Sigmoid colon (tissue), 7 donors: Measurements from ENCODE around the gene STIP1. TPM values are rescaled to one million over a fixed set of nuclear protein-coding genes. Genes with fewer than 3 reads are reported as not detected.
"Not testable (repeated sequence)": the region's sequence is repeated elsewhere in the genome, so short reads cannot be mapped to it uniquely, and the experiment has no call there.

ENCODE experiments used
- DNase-seq: peaks from one replicate; pipeline ENCODE4 v3.0.0-alpha.2; 2019
- H3K27ac ChIP-seq, 4 donors: fragments of 200-600 bp; sonication (generic); one replicate each; pipeline ENCODE4 v1.5.1; 2016 to 2019; ENCODE audit warnings: mild to moderate bottlenecking in 1 of 4
- H3K27me3 ChIP-seq, 3 donors: fragments of 200-600 bp; sonication (generic); one replicate each; pipeline ENCODE4 v1.5.1; 2019; ENCODE audit warnings: mild to moderate bottlenecking in 1 of 3
- H3K36me3 ChIP-seq, 4 donors: fragments of 200-600 bp; sonication (generic); one replicate each; pipeline ENCODE4 v1.5.1; 2016 to 2019
- H3K4me1 ChIP-seq, 4 donors: fragments of 200-600 bp; sonication (generic); one replicate each; pipeline ENCODE4 v1.5.1; 2017 to 2019
- H3K4me3 ChIP-seq, 4 donors: fragments of 200-600 bp; sonication (generic); one replicate each; pipeline ENCODE4 v1.5.1; 2017 to 2019; ENCODE audit warnings: mild to moderate bottlenecking in 2 of 4, moderate library complexity in 1 of 4
- H3K9me3 ChIP-seq, 4 donors: fragments of 200-600 bp in 3 of 4; sonication (generic) in 3 of 4; one replicate each; pipeline versions ENCODE4 v1.5.1 to v1.6.1; 2013 to 2019
- EP300 ChIP-seq, 4 donors: sonication (generic); formaldehyde crosslinking; IDR thresholded peaks; one replicate each; pipeline ENCODE4 v1.6.1; 2017; ENCODE audit warnings: antibody characterized with exemption in 4 of 4
- POLR2A ChIP-seq, 2 donors: fragments of 450-650 bp; IDR thresholded peaks; one replicate each; pipeline ENCODE4 v1.6.1; 2016; ENCODE audit warnings: antibody characterized with exemption in 2 of 2, mild to moderate bottlenecking in 2 of 2, moderate library complexity in 2 of 2
- POLR2AphosphoS5 ChIP-seq, 4 donors: sonication (generic); formaldehyde crosslinking; IDR thresholded peaks; one replicate each; pipeline ENCODE4 v1.6.1; 2017; ENCODE audit warnings: antibody characterized with exemption in 4 of 4
- WGBS, 2 donors: extraction: QIAGEN DNeasy Blood & Tissue Kit; methylation state at CpG; one replicate each; pipeline ENCODE4 v1.1.7; 2013; 5-methylcytosine and 5-hydroxymethylcytosine counted together
- intact Hi-C: fragments of 100-400 bp; cut with DNase I; formaldehyde crosslinking; loops from one replicate; pipeline ENCODE4 v1.15.1; 2023
- polyA plus RNA-seq, 3 donors: library from polyadenylated mRNA; stranded (reverse); fragments of 200-250 nt; gene quantifications; one replicate each; pipeline ENCODE4 v1.2.3, GENCODE V29; 2013
- total RNA-seq, 4 donors: library from RNA; depleted of rRNA; stranded (reverse); fragments of >200 nt; gene quantifications; one replicate each; pipeline ENCODE4 v1.1.0, GENCODE V29; 2016
- TF ChIP-seq, protein P1 (sequence below), 4 experiments: fragments of 450-650 bp in 3 of 4; fragments of 200-600 bp in 1 of 4; IDR thresholded peaks; one replicate each; pipeline ENCODE4 v1.5.1; 2016 to 2019; ENCODE audit warnings: antibody characterized with exemption in 4 of 4, mild to moderate bottlenecking in 3 of 4, moderate library complexity in 2 of 4
- donor health status: healthy with polysubstance abuse.
- donor health status: Bipolar disorder and iron deficiency.
- donor health status: healthy.

The STIP1 gene
- total and polyA plus RNA-seq, 7 donors = 38.4 to 90.3 (median 74.9) TPM

DNA sequence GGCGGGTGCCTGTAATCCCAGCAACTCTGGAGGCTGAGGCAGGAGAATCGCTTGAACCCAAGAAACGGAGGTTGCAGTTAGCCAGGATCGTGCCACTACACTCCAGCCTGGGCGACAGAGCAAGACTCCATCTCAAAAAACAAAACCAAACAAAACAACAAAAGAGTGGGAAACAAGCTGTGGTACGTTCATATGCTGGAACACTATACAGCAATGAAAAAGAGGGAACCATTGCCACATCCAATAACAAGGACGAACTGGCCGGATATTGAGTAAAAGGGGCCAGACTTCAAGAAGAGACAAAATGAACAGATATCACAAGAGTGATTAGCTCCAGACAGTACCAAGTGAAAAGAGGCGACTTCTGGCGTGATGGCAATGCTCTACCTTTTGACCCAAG is 24.9 kb upstream of the STIP1 start:
- DNase-seq = no peak
- H3K27ac ChIP-seq = no peak overlapping the region
- no peaks in the 10 kb centered on the region for H3K9me3 ChIP-seq
- intact Hi-C loops = no loop called here
- no peaks in the 10 kb centered on the region for H3K36me3 ChIP-seq
- peaks cover 0 to 15% (median 11%) of the 10 kb centered on the region in 4 donors for H3K4me1 ChIP-seq
- no peak overlapping the region for H3K4me3 ChIP-seq
- TF ChIP-seq POLR2AphosphoS5 (IDR thresholded peaks at IDR 0.05) (no peak), EP300 (IDR thresholded peaks at IDR 0.05) (no peak), POLR2A (IDR thresholded peaks at IDR 0.05) (no peak)
- TF ChIP-seq, protein P1, sequence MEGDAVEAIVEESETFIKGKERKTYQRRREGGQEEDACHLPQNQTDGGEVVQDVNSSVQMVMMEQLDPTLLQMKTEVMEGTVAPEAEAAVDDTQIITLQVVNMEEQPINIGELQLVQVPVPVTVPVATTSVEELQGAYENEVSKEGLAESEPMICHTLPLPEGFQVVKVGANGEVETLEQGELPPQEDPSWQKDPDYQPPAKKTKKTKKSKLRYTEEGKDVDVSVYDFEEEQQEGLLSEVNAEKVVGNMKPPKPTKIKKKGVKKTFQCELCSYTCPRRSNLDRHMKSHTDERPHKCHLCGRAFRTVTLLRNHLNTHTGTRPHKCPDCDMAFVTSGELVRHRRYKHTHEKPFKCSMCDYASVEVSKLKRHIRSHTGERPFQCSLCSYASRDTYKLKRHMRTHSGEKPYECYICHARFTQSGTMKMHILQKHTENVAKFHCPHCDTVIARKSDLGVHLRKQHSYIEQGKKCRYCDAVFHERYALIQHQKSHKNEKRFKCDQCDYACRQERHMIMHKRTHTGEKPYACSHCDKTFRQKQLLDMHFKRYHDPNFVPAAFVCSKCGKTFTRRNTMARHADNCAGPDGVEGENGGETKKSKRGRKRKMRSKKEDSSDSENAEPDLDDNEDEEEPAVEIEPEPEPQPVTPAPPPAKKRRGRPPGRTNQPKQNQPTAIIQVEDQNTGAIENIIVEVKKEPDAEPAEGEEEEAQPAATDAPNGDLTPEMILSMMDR (IDR thresholded peaks at IDR 0.05) = no peak
- no peaks in the 10 kb centered on the region for H3K27me3 ChIP-seq
- WGBS, 2 donors = 97% methylated on average over 10 of the region's 10 CpGs

DNA sequence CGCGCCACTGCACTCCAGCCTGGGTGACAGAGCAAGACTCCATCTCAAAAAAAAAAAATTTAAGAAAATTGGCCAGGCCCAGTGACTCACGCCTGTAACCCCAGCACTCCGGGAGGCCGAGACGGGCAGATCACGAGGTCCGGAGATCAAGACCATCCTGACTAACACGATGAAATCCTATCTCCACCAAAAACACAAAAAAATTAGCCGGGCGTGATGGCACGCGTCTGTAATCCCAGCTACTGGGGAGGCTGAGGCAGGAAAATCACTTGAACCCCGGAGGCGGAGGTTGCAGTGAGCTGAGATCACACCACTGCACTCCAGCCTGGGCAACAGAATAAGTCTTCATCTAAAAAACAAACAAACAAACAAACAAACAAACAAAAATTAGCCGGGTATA is 23.2 kb upstream of the STIP1 start:
- H3K9me3 ChIP-seq, H3K4me3 ChIP-seq, H3K27ac ChIP-seq, intact Hi-C loops, H3K27me3 ChIP-seq, H3K36me3 ChIP-seq, DNase-seq: not testable (repeated sequence)
- H3K4me1 ChIP-seq = peaks cover 0 to 23% (median 16%) of the 10 kb centered on the region in 4 donors
- 90 to 94% methylated on average over 16 of the region's 16 CpGs for WGBS, 2 donors

DNA sequence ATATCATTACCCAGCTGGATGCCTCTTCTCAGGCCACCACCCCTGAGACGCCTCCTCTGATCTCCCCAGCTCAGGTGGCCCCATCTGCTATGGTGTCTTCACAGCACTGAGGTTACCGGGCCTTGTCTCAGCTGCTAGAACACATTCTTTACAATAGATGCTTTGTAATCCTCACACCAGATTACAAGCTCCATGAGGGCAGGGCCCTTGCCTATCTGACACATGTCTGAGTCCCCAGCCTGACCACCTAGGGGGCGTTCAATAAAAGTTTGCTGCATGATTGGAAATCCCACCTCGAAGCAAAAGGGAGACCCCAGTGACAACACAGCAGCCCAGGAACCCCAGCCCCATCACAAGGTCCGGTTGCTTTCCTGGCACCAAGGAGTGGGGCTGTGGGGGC is 22.0 kb upstream of the STIP1 start:
- 90 to 93% methylated on average over 5 of the region's 5 CpGs for WGBS, 2 donors
- Histone ChIP-seq H3K36me3 (no peaks in the 10 kb centered on the region), H3K9me3 (no peaks in the 10 kb centered on the region), H3K27me3 (no peaks in the 10 kb centered on the region), H3K27ac (peak overlapping the region in 1 of 4 donors; percentile 77), H3K4me3 (no peak overlapping the region), H3K4me1 (peaks cover 0 to 23% (median 16%) of the 10 kb centered on the region in 4 donors)
- no peak for TF ChIP-seq POLR2A (IDR thresholded peaks at IDR 0.05)
- TF ChIP-seq, protein P1 (IDR thresholded peaks at IDR 0.05) = no peak
- no peak for TF ChIP-seq POLR2AphosphoS5 (IDR thresholded peaks at IDR 0.05)
- TF ChIP-seq EP300 (IDR thresholded peaks at IDR 0.05) = no peak
- intact Hi-C loops = no loop called here
- no peak for DNase-seq

DNA sequence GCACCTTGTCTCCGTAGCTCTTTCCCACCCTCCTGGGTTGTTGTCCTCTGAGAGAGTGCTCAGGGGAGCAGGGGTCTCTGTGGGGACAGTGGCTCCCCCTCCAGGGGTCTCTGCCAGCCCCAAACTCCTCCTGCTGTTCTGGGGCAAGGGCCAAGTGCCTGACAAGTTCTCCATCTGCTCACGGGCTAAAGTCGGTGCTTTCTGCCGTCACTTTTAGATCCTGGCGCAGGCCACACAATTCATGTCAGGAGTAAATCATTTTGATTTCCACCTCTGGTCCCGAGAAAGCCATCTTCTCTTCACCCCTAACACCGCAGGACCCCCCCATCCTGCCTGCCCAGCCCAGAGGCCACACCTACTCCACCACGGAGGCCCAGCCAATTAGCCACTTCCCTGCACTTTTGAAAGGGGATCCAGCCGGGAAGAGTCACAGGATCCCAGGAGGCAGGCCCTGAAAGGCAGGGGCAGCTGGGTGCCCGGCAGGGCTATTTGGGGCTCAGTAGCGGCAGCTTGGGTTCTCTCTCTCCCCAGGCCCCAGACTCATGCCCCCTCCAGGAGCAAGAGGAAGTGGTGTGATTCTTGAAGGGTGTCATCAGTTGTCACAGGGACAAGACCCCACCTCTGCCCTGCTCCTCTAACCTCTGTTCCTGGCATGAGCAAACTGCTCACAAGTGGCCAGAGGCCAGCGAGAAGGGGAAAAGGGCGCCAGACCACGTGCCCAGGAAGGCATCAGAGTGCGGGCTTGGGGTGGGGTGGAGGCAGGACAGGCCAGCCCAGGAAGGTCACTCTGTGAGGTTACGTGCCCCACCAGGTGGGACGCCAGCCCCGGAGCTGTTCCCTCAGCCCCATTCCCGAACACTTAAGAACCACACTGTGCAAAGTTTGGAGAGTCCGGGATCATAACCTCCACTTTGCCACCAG is 21.3 kb upstream of the STIP1 start:
- H3K4me1 ChIP-seq = peaks cover 0 to 23% (median 16%) of the 10 kb centered on the region in 4 donors
- no peak for TF ChIP-seq POLR2A (IDR thresholded peaks at IDR 0.05)
- TF ChIP-seq, protein P1 (IDR thresholded peaks at IDR 0.05) = no peak
- TF ChIP-seq EP300 (IDR thresholded peaks at IDR 0.05) = no peak
- TF ChIP-seq POLR2AphosphoS5 (IDR thresholded peaks at IDR 0.05) = no peak
- 26 to 60% methylated on average over 20 of the region's 20 CpGs for WGBS, 2 donors
- peak overlapping the region; percentile 65 to 85 (median 79) for H3K4me3 ChIP-seq
- DNase-seq = no peak
- intact Hi-C loops = no loop called here
- peak overlapping the region; percentile 39 to 77 (median 74) for H3K27ac ChIP-seq
- no peaks in the 10 kb centered on the region for H3K9me3 ChIP-seq
- H3K27me3 ChIP-seq = no peaks in the 10 kb centered on the region
- no peaks in the 10 kb centered on the region for H3K36me3 ChIP-seq

DNA sequence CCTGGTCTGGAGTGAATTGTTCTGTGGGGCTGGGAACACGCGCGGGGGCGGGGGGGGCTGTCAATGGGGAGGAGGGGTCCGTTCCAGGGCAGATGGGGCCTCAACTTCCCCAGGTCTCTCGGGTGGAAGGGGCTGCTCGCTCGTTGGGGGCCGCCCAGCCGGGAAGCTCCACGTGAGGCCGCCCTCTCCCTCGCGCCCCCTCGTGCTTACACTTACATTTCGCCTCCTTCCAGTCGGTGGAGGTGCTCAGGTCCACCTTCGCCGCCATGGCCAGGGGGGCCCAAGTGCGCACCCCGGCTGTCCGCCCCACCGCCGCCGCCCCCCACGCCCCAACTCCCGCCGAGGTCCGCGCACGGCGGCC is 20.5 kb upstream of the STIP1 start:
- intact Hi-C loops = no loop called here
- 1 to 2% methylated on average over 32 of the region's 32 CpGs for WGBS, 2 donors
- H3K36me3 ChIP-seq = no peaks in the 10 kb centered on the region
- H3K4me3 ChIP-seq = peak overlapping the region; percentile 65 to 85 (median 79)
- DNase-seq = no peak
- no peaks in the 10 kb centered on the region for H3K27me3 ChIP-seq
- no peaks in the 10 kb centered on the region for H3K9me3 ChIP-seq
- H3K27ac ChIP-seq = peak overlapping the region; percentile 72 to 78 (median 77)
- TF ChIP-seq POLR2A (IDR thresholded peaks at IDR 0.05) (no peak), EP300 (IDR thresholded peaks at IDR 0.05) (no peak), POLR2AphosphoS5 (IDR thresholded peaks at IDR 0.05) (no peak)
- TF ChIP-seq, protein P1 (IDR thresholded peaks at IDR 0.05) = no peak
- H3K4me1 ChIP-seq = peaks cover 0 to 23% (median 16%) of the 10 kb centered on the region in 4 donors
